DMS53 treated with DMSO at 0.1 percent for 48 hours (cell line): ENCODE measurements around the gene TCEANC2.
"Not testable (repeated sequence)": the region's sequence is repeated elsewhere in the genome, so short reads cannot be mapped to it uniquely, and the experiment has no call there.

ENCODE experiments used
- DNase-seq: peaks from one replicate; lab custom pipeline; 2025; ENCODE audit not compliant: unreplicated experiment; lab: John Stamatoyannopoulos, UW

Gene TCEANC2

DNA sequence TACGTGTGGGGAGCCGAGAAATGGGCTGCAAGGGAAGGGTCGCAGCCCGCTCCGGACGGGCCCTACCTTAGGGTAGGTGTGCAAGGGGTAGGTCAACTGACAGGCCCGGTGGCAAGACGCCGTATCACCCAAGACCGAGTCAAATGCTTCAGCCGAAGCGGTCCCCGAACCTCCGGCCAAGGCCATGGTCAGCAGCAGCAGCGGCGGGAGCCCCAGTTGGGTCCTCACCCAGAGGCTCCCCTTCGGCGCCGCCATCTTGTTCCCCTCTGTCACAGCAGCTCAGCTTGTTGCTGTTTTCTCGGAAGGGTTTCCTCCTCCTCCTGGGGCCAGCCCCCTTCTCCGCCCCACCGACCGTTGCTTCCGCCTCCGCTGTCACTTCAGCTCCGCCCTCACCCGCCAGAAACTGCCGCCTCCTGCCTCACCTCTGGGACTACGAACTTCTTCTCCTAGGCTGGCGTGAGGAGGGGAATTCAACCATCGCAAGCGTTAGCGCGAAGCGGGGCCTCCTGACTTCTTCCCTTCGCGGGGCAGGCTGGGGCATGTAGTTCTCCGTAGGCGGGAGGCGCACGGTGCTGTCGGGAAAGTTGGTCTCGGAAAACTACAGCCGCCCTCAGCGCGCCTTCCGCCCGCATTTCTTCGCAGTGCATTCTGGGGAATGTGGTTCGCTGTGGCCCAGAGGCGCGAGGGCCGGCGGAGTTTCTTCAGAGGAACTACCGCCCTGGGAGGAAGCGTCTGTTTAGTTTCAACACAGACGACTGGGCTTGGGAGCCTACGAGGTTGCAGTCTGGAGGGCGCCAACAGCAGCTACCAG lies at the start of gene TCEANC2, which contains the start of gene TMEM59:
Gene TCEANC2 (plus strand): TSS at position 675 of the 811 bp plus-strand sequence. CDS start 815 bp downstream, outside the sequence.
Gene TMEM59 (minus strand): TSS at position 271 of the 811 bp plus-strand sequence. CDS start 16 bp downstream, at position 255.
- DNase-seq: peak; percentile 100

DNA sequence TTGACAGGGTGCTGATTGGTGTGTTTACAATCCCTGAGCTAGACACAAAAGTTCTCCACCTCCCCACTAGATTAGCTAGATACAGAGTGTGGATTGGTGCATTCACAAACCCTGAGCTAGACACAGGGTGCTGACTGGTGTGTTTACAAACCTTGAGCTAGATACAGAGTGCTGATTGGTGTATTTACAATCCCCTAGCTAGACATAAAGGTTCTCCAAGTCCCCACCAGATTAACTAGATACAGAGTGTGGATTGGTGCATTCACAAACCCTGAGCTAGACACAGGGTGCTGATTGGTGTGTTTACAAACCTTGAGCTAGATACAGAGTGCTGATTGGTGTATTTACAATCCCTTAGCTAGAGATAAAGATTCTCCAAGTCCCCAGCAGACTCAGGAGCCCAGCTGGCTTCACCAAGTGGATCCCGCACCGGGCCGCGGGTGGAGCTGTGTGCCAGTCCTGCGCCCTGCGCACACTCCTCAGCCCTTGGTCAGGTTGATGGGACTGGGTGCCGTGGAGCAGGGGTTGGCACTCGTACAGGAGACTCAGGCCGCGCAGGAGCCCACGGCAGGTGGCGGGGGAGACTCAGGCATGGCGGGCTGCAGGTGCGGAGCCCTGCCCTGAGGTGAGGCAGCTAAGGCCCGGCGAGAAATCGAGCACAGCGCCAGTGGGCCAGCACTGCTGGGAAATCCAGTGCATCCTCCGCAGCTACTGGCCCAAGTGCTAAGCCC lies 49.5 kb upstream of the TCEANC2 start:
- not testable (repeated sequence) for DNase-seq

DNA sequence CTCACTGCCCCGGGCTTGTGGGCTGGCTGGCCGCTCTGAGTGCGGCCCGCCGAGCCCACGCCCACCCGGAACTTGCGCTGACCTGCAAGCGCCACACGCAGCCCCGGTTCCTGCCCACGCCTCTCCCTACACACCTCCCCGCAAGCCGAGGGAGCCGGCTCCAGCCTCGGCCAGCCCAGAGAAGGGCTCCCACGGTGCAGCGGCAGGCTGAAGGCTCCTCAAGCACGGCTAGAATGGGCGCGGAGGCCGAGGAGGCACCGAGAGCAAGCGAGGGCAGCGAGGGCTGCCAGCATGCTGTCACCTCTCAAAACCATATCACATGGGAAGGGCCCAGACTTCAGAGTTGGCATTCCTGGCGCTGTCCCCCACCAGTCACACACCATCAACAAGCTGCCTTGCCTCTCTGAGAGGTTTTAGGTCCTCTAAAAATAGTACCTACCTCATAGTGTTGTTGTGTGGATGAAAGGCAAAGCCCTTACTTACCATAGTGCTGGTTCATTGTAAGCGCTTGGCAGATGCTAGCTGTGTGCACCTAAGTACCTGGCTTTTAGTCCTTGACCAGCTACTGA lies 48.8 kb upstream of the TCEANC2 start:
- no peak for DNase-seq

DNA sequence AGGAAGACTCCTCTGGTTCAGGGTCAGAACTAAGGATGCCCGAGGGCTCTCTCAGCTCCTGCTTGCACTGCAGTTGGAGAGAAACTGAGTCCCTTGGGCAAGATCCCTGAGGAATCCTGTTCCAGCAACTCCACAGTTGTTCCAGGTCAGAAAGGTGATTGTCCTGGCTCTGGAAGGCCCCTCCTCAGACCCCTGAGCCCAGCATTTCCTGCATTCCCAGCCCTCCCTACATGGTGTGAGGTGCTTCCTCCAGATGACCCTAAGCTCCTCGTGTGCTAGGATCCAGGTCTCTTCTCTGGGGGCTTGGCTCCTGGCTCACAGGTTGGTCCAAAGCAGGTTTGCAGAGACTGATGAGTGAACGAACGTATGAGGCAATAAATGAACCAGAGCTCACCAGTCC lies 46.9 kb upstream of the TCEANC2 start:
- no peak for DNase-seq

DNA sequence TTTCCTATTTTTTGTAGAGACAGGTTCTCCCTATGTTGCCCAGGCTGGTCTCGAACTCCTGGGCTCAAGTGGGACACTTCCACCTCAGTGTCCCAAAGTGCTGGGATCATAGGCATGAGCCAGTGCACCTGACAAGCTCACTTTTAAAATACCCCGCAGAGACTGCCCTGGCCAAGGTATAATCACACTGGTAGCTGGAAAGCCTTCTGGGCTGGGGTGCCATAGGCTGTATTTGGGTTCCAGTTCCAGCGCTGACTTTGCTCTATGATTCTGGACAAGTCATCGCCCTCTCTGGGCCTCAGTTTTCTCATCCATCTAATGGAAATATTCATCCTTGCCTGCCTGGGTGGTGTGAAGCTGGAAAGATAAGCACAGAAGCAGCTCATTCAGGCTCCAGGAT lies 45.8 kb upstream of the TCEANC2 start:
- no peak for DNase-seq

DNA sequence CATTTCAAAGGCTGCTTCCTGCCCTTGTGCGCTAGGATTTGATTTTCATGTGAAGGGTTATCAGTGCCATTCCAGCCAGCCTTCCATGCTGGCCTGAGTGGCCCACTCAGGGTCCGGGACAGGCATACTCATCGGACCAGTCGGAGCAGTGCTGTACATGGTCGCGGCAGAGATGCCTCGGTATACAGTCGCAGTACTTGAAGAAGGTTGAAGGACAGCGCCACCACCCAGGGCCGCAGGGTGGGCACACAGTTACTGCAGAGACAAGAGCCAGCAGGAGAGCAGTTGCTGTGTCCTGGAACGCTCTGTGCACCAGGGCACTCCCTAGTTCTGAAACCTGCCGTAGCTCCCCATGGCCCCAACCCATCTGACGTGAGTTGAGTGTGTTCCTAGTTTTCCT lies 44.5 kb upstream of the TCEANC2 start:
- no peak for DNase-seq

DNA sequence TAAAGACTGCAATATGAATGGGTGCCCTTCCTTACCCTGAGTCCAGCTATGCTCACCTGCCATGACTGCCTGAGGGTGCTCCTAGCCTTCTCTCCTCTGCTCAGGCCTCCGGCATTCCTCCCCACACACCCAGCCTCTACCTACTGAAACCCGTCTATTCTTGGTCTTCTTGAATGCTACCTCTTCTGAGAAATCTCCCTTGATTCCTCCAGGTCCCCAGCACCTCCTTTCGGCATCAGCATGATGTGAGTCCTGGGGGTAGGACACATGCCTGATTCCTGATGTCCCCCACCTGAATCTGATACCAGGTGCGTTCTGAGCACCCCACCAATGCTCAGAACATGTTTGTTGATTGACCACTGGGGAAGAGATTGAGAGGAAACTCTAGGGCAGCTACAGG lies 44.0 kb upstream of the TCEANC2 start:
- no peak for DNase-seq

DNA sequence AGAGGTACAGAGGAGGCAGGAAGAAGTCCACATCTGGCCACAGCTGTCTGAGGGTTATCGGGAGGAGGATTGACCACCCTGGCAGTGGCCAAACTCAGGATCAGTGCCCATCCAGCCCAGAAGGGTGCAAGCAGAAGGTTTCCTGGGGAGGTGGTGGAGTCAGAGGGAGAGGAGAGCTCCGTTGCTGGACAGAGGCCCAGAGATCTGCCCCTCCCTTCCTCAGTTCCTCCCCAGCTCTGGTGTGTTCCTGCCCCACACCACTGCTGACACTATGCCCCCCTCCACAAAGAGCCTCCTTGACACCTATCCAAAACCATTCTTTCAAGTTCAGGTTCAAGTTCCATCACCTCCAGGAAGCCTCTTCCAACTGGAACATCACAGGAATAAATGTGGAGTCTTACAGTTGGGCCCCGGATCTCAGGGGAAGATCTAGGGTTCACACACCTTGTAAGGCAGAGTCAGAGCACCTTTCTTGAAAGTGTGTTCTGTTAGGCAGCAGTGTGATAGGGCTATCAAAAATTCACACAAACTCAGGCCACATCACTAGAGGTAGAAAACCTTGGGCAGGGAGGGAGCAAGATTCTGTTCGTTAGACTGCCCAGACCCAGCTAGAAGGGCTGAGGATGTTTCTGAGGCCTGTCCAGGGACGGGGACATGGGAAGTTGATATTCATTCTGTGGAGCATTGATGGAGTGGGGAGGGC lies 42.8 kb upstream of the TCEANC2 start:
- no peak for DNase-seq

DNA sequence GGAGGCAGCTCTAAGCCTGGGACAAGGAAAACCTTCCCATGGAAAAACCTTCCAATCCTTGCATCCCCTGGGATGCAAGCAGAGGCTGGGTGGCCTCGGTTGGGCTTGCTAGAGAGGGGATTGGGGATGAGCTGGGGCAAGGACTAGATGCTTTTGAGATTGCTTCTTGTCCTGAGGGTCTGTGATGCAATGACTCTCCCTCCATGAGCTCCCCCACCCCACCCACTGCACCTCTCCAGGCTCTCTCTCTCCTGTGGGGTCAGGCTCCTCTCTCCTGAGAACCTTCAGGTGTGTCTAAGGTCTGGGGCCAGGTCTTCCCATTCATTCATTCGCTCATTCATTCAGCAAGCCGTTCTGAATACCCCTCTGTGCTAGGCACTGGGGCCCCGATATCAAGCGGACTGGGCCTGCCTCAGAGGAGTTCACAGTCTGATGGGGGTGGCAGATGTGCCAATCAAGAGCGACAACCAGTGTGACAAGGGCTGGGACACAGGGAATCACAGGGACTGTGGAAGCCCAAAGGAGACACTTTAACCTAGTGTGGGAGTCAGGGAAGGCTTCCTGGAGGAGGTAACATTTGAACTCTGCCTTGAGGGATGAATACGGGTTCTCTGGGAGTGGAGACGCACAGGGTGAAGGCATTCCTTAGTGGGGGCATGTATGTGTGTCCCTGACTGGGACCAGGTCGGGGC lies 41.9 kb upstream of the TCEANC2 start:
- no peak for DNase-seq

DNA sequence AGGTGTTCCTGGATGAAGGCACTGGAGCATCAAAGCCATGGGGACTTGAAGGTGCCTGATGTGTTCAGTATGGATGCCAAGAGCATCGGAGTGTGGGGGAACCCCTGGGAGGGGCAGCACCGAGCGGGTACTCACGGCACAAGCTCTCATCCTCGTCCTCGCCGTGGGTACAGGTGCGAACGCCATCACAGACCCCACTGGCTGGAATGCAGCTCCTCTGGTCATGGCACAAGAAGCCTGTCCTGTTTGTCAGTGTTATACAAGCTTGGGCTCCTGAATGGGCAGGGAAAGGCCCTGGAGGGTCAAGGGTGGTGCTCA lies 41.4 kb upstream of the TCEANC2 start:
- DNase-seq: no peak

DNA sequence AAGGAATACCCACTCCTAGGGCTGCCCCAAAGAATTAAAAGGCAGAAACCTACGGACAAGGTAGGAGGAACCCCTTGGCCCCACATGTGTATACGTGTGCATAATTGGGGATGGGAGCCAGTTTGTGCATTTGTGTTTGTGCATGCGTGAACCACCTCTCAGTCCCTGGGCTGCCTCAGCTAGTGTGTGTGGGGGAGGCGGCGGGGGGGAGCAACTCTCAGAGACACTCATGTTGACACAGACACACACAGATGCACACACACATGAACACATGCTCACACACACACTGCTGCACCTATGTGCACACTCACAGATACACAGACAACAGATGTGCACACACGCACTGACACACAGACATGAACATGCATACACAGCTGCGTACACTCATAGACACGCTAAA lies 40.5 kb upstream of the TCEANC2 start:
- DNase-seq: no peak

DNA sequence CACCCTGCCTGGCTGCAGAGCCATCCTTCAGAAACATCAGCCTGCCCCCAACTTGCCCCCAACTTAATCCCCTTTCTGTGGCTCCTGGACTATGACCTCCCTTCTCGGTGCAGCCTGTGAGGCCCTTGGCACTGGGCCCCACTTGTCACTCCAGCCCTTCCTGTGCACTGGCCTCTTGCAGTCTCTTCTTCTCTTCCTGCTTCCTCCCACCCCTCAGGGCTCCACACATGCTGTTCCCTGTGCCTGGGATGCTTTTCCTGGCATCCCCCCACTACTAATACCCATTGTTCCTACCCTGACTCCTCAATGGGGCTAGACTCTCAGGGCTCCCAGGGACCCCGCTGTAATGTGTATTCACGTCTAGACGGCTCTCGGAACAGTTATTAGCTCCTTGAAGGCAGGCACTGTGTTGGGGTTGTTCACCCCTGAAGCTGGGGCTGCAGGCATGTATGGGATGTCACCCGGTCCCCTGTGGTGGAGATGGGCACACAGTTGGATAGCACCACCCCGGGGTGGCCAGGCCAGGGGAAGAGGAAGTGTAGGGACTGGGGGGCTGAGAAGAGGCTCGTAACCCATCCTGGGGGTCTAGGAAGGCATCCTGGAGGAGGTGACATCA lies 39.9 kb upstream of the TCEANC2 start:
- no peak for DNase-seq

DNA sequence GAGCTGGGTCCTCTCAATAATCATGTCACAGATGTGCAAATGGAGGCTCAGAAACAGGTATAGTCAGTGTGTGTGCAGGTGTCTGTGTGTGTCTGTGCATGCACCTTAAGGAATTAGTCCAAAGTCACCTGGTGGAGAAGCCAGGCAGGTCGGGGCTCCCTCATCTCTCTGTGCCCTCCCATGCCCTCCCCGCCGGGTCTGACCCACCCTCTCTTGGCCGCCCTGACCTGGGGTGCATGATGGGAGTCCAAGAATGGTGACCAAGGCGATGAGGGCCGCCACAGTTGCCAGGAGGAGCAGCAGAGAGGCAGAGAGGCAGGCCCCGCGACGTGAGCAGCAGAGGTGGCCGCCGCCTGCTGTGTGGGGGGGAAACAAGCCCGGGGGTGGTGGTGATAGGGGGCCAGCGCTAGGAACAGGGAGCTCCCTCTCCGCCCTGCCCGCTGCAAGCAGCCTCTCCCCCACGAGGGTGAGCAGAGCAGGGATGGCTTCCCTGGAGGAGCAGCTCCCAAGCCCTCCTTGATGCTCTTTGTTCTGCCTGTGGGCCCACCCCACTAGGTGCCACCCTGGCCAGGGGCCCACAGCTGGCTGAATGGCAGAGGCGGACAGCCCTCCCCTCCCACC lies 39.3 kb upstream of the TCEANC2 start:
- no peak for DNase-seq

DNA sequence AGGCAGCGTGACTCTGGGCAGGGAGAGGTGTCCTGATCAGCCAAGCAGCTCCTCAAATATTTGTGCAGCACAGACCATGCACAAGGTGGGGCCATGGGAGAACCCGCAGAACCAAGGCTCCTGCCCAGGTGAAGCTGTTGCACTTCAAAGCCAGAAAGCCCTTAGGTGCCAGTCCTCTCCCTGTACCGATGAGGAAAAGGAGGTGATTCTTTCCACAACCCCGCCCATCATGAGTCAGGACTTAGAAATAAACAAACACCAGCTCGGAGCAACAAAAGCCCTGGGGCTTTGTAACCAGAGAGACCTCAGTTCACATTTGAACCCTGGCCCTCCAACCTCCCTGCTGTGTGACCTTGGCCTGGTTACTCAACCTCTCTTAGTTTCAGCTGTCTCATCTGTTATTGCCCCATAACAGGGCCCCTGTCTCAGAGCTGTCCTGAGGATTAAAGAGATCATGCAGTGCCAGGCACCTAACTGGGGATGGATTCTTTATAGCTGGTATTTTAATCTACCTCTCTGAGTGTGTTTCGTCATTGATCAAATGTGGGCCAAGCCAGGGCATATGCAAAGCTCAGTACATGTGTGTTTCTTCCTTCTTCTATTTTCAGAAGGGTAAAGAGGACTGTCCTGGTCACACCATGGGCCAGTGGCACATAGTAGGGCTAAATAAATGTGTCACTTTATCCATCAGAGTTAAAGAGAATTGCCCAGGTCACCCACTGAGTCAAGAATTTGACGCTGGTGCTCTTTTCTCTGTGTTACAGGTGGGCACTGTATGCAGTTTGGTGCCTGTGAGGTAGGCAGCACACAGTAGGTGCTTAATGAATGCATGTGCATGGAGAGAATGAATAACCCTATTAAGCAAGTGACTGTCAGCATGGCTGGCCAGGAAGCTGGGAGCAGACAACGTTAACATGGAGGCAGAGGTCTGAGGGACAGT lies 36.8 kb upstream of the TCEANC2 start:
- DNase-seq: peak; percentile 100

DNA sequence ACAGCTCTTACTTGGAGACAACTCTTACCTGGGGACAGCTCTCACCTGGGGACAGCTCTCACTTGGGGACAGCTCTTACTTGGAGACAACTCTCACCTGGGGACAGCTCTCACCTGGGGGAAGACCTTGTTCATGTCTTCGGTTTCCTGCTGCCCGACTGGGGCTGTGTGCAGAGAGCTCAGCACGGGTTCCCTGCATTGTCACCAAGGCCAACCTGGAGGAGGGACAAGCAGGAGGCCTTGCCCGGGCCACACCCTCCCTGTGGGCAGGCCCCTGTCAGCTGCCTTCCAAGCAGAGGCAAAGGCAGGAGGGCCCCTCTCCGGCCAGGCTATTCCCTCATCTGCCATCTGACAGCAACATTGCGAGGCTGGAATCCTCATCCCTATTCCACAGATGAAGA lies 35.4 kb upstream of the TCEANC2 start, which contains the start of gene LDLRAD1:
Gene LDLRAD1 (minus strand): TSS at position 208 of the 400 bp plus-strand sequence. CDS start 74 bp downstream, at position 134.
- DNase-seq: peak; percentile 87

DNA sequence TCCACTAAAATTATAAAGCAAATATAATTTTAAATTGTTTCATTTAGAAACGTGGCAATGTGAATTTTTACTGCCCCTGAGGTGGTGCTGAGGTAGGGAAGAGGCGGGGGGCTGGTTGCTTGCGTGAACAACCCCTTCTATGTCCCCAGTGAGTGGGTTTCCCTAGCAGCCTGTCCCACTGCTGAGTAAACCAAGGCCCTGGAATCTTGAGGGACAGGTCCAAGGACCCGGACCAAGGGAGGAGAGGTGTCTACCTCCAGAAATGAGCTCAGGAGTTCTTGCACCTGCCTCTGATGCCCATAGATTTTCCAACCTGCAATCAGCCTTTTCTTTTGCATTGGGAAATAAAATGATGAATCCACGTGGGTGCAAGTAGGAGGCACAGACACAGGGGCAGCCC lies 34.8 kb upstream of the TCEANC2 start:
- DNase-seq: no peak

DNA sequence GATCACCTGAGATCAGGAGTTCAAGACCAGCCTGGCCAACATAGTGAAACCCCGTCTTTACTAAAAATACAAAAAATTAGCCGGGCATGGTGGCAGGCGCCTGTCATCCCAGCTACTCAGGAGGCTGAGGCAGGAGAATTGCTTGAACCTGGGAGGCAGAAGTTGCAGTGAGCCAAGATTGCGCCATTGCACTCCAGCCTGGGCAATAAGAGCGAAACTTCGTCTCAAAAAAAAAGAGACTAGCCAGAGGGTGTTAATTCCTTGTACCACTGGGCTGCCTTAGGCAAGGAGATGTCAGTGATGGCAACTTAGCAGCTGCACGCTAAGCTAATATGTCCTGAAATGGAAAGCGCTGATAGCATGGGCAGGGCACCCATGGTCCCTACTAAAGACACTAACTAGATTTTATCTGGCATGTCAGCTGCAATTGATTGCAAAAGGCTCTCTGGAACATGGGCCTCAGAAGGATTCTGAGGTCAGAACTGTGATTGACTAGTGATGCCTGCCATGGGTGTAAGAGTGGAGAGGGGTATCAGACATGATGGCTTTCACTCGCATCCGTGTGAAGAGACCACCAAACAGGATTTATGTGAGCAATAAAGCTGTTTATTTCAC lies 33.7 kb upstream of the TCEANC2 start:
- not testable (repeated sequence) for DNase-seq

DNA sequence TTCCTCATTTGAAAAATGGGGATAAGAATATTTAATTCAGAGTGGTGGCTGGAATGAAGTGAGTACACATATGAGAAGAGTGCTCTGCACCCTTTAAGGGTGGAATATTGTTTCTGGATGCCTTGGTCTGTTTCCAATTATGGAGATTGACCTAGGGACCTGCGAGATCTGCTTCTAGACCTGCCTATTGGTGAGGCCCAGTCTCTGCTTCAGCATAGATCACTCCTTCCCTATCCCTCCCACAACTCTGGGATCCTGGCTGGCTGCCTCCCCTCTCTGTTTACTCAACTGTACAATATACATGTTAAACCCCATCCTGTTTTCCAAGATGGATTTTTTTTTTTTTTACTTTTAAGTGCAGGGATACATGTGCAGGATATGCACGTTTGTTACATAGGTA lies 29.1 kb upstream of the TCEANC2 start:
- no peak for DNase-seq
